ENCODE data around the gene CSH2.
"Not testable (repeated sequence)": the region's sequence is repeated elsewhere in the genome, so short reads cannot be mapped to it uniquely, and the experiment has no call there.

Gene CSH2

DNA sequence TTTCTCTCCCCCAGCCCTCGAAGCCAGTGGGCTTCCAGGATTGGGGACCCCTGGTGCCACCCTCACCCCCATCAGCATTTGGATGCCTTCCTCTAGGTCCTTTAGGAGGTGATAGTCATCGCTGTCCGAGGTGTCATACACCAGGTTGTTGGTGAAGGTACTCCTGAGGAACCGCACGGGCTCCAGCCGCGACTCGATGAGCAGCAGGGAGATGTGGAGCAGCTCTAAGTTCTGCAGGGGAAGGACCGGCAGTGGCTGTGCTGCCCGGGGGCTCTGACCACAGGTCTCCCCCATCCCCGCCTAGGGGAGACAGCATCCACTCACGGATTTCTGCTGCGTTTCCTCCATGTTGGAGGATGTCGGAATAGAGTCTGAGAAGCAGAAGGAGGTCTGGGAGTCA is 36.6 kb upstream of the CSH2 start:
- no peak overlapping the region for H3K27ac Mint-ChIP-seq
- H3K9me3 Mint-ChIP-seq, result no peaks in the 10 kb centered on the region
- no peaks in the 10 kb centered on the region for H3K36me3 Mint-ChIP-seq (ENCODE audit: low read depth)
- H3K4me3 Mint-ChIP-seq, result no peak overlapping the region
- no peaks in the 10 kb centered on the region for H3K4me1 Mint-ChIP-seq (ENCODE audit: low read depth)
- peaks cover 10% of the 10 kb centered on the region for H3K27me3 Mint-ChIP-seq
- intact Hi-C loops (cut with micrococcal nuclease), result loop anchor here (2.0 kb wide), 1 partner anchor 37 kb away; no protein-coding TSS in a partner anchor

DNA sequence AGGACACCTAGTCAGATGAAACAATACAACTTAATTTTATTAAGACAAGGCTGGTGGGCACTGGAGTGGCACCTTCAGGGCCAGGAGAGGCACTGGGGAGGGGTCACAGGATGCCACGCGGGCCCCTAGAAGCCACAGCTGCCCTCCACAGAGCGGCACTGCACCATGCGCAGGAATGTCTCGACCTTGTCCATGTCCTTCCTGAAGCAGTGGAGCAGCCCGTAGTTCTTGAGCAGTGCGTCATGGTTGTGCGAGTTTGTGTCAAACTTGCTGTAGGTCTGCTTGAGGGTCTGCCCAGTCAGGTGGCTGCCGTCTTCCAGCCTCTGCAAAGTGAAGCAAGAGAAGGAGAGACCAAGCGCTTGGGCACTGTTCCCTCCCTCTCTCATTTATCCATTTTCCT is 36.1 kb upstream of the CSH2 start:
- H3K27ac Mint-ChIP-seq; intact Hi-C loops (cut with micrococcal nuclease); H3K27me3 Mint-ChIP-seq; H3K4me1 Mint-ChIP-seq (ENCODE audit: low read depth); H3K4me3 Mint-ChIP-seq; H3K9me3 Mint-ChIP-seq; H3K36me3 Mint-ChIP-seq (ENCODE audit: low read depth): not testable (repeated sequence)

DNA sequence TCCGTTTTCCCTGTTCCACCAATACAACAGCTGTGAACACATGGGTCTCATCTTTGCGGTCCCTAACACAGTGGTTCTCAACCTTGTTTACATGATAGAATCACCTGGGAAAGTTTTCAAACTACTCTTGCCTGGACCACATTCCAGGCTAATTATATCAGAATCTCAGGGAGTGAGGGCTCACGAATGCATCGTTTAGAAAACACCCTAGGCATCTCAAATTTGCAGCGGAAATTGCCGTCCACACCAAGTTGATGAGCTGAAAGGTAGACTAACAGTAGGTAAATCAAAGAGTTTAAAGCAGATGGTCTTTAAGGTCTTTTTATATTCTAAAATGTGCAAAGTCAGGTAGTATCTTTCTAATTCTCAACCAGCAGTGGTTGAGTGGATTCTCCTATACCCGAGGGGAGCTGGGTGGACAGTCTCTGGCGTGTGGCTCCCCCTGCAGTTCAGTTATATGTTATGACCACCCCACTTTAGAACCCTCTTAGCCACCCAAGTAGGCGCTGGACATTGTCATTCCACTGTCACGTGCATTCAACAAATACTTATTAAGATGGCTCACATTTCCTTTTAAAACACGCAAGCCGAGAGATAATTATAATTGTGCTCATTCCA is 33.8 kb upstream of the CSH2 start:
- H3K9me3 Mint-ChIP-seq; H3K4me1 Mint-ChIP-seq (ENCODE audit: low read depth); H3K27me3 Mint-ChIP-seq; H3K27ac Mint-ChIP-seq; H3K36me3 Mint-ChIP-seq (ENCODE audit: low read depth); H3K4me3 Mint-ChIP-seq; intact Hi-C loops (cut with micrococcal nuclease): not testable (repeated sequence)

DNA sequence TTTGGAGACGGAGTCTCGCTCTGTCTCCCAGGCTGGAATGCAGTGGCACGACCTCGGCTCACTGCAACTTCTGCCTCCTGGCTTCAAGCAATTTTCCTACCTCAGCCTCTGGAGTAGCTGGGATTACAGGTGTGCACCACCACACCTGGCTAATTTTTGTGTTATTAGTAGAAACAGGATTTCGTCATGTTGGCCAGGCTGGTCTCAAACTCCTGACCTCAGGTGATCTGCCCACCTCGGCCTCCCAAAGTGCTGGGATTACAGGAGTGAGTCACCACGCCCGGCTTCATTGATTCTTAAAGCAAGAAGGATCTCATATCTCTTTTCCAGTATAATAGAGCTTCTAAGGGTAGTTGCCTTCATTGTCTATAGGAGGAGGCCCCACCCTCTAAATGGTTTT is 31.3 kb upstream of the CSH2 start:
- H3K27me3 Mint-ChIP-seq, result peaks cover 10% of the 10 kb centered on the region
- H3K36me3 Mint-ChIP-seq (ENCODE audit: low read depth); H3K27ac Mint-ChIP-seq; H3K4me3 Mint-ChIP-seq; H3K4me1 Mint-ChIP-seq (ENCODE audit: low read depth); H3K9me3 Mint-ChIP-seq; intact Hi-C loops (cut with micrococcal nuclease): not testable (repeated sequence)

DNA sequence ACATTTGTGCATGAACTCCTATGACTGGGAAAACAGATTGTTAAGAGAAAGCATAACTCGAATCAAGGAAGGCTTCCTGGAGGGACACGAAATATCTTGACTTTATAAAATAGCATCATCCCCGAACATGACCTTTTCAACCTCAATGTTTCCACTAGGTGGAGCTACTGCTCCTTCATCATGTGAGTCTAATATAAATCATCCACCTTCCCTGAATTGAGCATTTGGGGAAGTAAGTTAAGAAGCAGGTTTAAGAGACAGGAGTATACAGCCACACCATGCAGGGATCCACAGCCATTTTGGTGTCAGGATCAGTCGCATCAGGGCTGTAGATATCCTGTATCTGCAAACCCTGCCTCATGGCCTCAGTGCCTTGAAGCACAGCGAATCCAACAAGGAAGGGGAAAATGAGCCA is 30.3 kb upstream of the CSH2 start:
- H3K4me3 Mint-ChIP-seq; H3K4me1 Mint-ChIP-seq (ENCODE audit: low read depth); H3K9me3 Mint-ChIP-seq; intact Hi-C loops (cut with micrococcal nuclease); H3K27ac Mint-ChIP-seq; H3K36me3 Mint-ChIP-seq (ENCODE audit: low read depth): not testable (repeated sequence)
- H3K27me3 Mint-ChIP-seq, result peaks cover 12% of the 10 kb centered on the region

DNA sequence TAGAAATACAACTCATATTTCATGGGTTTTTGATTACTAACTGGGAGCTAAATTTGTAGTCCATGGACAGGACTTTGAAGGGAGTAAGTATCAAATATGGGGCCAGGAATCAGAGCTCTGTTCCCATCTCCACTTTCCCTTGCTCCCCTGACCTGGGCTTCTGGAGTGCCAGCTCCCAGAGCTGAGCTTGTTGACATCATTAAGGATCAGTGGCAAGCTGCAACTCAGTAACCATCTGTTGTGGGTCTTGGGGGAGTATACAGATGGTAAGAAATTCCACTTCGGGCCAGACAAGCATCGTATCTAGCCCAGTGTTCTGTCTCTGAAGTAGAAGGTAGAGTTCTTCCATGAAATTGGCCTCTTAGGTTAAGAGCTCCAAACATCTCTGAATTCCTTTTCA is 28.5 kb upstream of the CSH2 start:
- H3K4me3 Mint-ChIP-seq; H3K4me1 Mint-ChIP-seq (ENCODE audit: low read depth); intact Hi-C loops (cut with micrococcal nuclease); H3K9me3 Mint-ChIP-seq; H3K27ac Mint-ChIP-seq; H3K36me3 Mint-ChIP-seq (ENCODE audit: low read depth): not testable (repeated sequence)
- H3K27me3 Mint-ChIP-seq, result peaks cover 12% of the 10 kb centered on the region

DNA sequence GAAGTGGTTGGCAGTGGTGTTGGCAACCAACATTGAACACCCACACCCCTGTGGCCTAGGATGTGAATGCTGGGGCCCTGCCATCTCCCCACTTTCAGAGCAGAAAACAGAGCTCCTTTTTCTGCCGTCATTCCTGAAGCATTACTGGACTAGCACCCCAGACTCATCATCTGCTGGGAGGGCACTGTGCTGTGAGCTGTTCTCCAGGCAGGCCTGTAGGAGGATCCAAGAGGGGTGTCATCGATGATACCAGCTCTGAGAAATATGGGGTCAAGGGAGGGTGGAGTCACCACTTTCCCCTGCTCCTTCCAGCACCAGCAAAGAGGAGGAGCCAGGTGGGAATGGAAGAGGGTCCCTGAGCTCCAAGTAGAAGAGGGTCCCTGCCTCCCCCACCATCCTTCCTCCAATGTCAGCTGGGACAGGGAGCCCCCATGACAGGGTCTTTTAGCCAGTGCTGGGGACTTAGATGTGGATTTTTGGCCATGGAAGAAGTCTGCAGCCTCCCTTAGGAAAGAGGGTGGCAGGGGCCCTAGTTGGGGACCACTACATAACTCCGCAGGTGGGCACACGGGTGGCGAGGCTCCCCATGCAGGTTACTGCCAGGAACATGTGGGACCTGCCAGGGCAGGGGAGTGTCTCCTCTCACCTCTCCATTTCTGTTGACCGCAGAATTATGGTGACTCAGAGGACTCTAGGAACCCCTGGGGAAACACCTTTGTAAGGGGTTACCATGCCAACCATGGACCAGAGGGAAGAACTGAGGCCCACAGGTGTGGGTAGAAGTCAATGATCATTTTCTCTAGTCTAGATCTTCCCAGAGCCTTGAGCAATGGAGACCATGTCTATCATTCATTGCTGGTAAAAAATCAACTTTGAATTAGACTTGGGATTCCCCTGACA is 25.7 kb upstream of the CSH2 start:
- H3K4me1 Mint-ChIP-seq (ENCODE audit: low read depth); H3K36me3 Mint-ChIP-seq (ENCODE audit: low read depth); H3K9me3 Mint-ChIP-seq; intact Hi-C loops (cut with micrococcal nuclease); H3K4me3 Mint-ChIP-seq; H3K27ac Mint-ChIP-seq: not testable (repeated sequence)
- peaks cover 18% of the 10 kb centered on the region for H3K27me3 Mint-ChIP-seq

DNA sequence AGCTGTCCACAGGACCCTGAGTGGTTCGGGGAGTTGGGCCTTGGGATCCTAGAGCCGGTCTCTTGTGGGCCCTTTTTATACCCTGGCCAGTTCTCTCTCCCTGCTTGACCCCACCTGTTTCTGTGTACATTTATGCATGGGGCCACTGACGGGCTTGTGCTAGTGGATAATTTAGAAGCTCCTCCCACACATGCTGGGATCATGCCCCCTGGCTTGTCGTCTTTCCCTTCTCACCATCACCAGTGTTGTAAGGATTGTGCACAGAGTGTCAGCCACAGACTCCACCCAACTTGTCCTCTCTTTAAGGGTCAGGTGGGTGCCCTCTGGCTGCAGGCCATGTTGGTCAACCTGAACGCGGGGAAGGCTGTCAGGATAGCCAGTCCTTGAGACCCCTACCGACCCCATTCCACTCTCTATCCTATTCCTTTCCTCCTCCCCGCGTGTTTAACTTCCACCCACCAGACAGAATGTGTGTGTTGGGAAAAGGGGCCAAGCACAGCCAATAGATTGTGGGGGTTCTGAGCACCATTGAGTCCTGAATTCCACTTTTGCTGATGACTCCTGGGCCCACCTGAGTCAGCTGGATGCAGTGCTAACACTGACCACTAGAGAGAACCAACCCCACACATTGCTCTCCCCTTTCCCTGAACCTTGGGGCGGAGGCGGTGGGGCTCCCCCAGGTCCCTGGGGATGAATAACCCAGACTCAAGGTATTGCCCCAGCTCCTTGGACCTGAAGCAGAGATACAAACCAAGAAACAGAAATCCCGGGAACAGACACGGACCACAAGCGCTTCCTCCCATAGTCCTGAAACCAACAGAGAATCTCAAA is 23.3 kb upstream of the CSH2 start, which contains the start of gene CSH1:
Gene CSH1 (minus strand): TSS at position 51 of the 831 bp plus-strand sequence. CDS start 63 bp downstream, outside the sequence.
- peaks cover 18% of the 10 kb centered on the region for H3K27me3 Mint-ChIP-seq
- intact Hi-C loops (cut with micrococcal nuclease); H3K9me3 Mint-ChIP-seq; H3K36me3 Mint-ChIP-seq (ENCODE audit: low read depth); H3K27ac Mint-ChIP-seq; H3K4me3 Mint-ChIP-seq; H3K4me1 Mint-ChIP-seq (ENCODE audit: low read depth): not testable (repeated sequence)

DNA sequence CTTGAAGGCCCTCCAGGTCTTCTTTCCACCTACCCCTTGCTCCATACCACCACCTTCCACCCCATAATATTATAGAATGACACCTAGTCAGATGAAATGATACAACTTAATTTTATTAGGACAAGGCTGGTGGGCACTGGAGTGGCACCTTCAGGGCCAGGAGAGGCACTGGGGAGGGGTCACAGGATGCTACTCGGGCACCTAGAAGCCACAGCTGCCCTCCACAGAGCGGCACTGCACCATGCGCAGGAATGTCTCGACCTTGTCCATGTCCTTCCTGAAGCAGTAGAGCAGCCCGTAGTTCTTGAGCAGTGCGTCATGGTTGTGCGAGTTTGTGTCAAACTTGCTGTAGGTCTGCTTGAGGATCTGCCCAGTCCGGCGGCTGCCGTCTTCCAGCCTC is 21.3 kb upstream of the CSH2 start:
- H3K4me3 Mint-ChIP-seq; intact Hi-C loops (cut with micrococcal nuclease); H3K9me3 Mint-ChIP-seq; H3K36me3 Mint-ChIP-seq (ENCODE audit: low read depth); H3K27me3 Mint-ChIP-seq; H3K27ac Mint-ChIP-seq; H3K4me1 Mint-ChIP-seq (ENCODE audit: low read depth): not testable (repeated sequence)

DNA sequence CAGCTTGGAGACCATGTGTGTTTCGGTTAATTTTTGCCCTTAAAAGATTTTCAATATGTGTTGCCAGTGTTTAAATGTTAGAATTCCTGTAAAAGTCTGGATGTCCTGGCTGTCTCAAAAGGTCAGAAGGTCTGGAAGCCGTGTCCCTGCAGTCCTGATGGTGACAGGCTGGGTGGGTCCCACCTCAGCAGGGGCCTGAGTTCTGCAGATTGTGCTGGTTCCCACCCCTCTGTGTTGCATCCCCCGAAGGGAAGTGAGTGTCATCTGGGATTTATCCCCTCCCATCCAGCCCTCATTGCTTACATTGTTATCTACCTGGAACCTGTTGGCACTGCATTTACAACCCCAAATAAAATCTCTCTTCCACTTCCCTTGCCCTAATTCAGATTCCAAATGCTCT is 20.5 kb upstream of the CSH2 start:
- intact Hi-C loops (cut with micrococcal nuclease), result not testable (repeated sequence)

DNA sequence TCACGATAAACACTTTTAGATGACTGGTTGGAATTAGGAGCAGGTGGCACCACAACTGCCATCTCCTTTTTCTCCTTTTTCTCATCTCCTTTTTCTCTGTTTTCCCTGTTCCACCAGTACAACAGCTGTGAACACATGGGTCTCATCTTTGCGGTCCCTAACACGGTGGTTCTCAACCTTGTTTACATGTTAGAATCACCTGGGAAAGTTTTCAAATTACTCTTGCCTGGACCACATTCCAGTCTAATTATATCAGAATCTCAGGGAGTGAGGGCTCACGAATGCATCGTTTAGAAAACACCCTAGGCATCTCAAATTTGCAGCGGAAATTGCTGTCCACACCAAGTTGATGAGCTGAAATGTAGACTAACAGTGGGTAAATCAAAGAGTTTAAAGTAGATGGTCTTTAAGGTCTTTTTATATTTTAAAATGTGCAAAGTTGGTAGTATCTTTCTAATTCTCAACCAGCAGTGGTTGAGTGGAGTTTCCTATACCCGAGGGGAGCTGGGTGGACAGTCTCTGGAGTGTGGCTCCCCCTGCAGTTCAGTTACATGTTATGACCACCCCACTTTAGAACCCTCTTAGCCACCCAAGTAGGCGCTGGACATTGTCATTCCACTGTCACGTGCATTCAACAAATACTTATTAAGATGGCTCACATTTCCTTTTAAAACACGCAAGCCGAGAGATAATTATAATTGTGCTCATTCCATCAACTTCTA is 19.0 kb upstream of the CSH2 start:
- intact Hi-C loops (cut with micrococcal nuclease); H3K27ac Mint-ChIP-seq: not testable (repeated sequence)

More for the DNA sequence above, 20.5 kb upstream of the CSH2 start:
- not testable (repeated sequence) for H3K4me1 Mint-ChIP-seq (ENCODE audit: low read depth); H3K4me3 Mint-ChIP-seq; H3K9me3 Mint-ChIP-seq; H3K27ac Mint-ChIP-seq; H3K36me3 Mint-ChIP-seq (ENCODE audit: low read depth); H3K27me3 Mint-ChIP-seq

DNA sequence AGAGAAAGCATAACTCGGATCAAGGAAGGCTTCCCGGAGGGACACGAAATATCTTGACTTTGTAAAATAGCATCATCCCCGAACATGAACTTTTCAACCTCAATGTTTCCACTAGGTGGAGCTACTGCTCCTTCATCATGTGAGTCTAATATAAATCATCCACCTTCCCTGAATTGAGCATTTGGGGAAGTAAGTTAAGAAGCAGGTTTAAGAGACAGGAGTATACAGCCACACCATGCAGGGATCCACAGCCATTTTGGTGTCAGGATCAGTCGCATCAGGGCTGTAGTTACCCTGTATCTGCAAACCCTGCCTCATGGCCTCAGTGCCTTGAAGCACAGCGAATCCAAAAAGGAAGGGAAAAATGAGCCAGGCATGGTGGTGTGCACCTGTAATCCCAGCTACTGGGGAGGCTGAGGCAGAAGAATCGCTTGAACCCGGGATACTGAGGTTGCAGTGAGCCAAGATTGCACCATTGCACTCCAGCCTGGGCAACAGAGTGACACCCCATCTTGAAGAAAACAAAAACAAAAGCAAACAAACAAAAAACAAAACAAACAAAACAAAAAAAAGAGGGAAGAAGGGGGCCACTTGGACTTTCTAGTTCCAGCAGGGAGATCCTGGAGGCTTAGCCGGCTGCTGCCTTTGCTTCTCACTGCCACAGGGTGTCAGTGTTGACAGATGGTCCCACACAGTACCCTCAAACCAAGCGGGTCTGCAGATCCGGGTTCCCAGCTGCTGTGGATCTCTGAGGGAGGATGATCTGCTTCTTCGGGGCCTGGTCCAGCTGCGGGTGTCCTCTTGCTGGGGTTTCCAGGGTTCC is 15.8 kb upstream of the CSH2 start:
- H3K27ac Mint-ChIP-seq; intact Hi-C loops (cut with micrococcal nuclease); H3K4me3 Mint-ChIP-seq; H3K36me3 Mint-ChIP-seq (ENCODE audit: low read depth); H3K9me3 Mint-ChIP-seq: not testable (repeated sequence)
- Mint-ChIP-seq H3K4me1 (ENCODE audit: low read depth) (peaks cover 11% of the 10 kb centered on the region), H3K27me3 (peaks cover 12% of the 10 kb centered on the region)

More for the DNA sequence above, 19.0 kb upstream of the CSH2 start:
- not testable (repeated sequence) for H3K4me3 Mint-ChIP-seq; H3K27me3 Mint-ChIP-seq; H3K9me3 Mint-ChIP-seq; H3K36me3 Mint-ChIP-seq (ENCODE audit: low read depth)
- H3K4me1 Mint-ChIP-seq (ENCODE audit: low read depth), result peaks cover 11% of the 10 kb centered on the region

DNA sequence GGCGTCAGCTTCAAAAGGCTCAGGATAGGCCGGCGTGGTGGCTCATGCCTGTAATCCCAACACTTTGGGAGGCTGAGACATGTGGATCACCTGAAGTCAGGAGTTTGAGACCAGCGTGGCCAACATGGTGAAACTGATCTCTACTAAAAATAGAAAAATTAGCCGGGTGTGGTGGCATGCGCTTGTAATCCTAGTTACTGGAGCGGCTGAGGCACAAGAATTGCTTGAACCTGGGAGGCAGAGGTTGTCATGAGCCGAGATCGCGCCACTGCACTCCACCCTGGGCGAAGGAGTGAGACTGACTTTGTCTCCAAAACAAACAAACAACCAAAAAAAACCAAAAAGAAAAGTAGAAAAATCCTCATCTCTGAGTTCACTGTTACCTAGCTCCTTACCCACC is 11.6 kb upstream of the CSH2 start:
- H3K27ac Mint-ChIP-seq; intact Hi-C loops (cut with micrococcal nuclease); H3K4me3 Mint-ChIP-seq; H3K9me3 Mint-ChIP-seq; H3K36me3 Mint-ChIP-seq (ENCODE audit: low read depth): not testable (repeated sequence)
- Mint-ChIP-seq H3K27me3 (peaks cover 15% of the 10 kb centered on the region), H3K4me1 (ENCODE audit: low read depth) (peaks cover 16% of the 10 kb centered on the region)
